HG02840 (cell line): ENCODE results near the gene SGMS2.

Source experiments
- ATAC-seq: cut with Tn5 transposase; IDR thresholded peaks from one replicate; pipeline ENCODE4 v1.9.1; 2021; ENCODE audit warnings: mild to moderate bottlenecking, moderate library complexity, moderate number of reproducible peaks; ENCODE audit not compliant: unreplicated experiment, low FRiP score

Gene SGMS2

DNA sequence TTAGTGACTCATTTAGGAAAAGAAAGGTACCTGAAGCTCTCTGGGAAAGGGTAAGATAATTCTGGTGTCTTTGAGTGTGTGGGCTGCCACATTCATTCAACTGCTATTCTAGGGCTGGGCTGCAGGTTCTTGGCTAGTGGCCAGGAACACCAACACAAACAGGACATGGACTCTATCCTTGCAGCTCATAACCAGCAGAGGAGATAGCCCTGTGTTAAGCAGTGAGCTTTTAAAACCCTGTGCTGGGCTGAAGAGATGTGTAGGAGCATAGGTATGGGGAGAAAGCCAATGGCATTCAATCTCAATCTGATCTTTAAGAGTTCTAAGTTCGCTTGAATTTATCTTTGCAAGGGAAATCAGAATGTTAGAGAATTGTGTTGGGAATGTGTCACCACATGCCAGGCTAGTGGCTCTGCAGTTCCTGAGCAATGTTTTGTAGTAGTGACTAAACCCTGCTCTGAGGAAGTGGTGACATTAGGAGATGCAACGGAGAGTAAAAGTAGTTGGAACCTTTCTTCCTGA lies 39.2 kb downstream of the SGMS2 start:
- ATAC-seq, result no peak

DNA sequence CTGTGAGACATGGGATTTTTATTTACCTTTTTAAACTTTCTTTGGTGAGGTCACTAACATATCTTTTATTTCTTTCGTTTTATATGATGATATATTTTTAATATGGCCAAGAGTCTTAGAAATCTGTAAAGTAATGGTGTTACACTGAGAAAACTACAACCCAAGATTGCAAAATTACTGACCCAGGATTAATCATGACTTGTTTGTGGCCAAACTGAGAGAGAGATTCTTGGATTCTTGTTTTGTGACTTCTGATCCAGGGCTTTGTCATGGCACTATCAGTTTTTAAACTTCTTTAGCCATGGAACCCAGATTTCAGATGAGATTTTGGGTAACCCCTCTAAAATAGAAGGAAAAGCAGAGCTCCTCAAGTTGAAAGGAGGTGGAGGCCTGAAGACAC lies 42.0 kb downstream of the SGMS2 start:
- ATAC-seq, result no peak

DNA sequence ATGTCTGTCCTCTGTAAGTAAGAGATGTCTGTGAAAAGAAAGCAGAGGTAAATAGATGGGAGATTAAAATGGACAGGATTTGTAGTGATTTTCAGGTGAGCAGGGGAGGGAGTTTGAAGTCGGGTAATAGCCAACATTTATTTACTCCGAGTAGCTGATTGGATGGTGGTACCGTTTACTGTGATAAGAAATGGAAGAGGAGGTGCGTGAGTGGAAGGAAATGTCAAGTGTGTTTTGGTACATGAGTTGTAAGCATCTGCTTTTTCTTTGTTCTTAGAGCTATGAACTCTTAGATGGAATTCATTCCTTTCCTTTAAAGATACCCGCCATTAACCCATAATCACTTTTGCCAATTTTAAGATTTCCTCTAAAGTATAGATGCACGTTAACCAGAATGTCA lies 45.5 kb downstream of the SGMS2 start:
- no peak for ATAC-seq

DNA sequence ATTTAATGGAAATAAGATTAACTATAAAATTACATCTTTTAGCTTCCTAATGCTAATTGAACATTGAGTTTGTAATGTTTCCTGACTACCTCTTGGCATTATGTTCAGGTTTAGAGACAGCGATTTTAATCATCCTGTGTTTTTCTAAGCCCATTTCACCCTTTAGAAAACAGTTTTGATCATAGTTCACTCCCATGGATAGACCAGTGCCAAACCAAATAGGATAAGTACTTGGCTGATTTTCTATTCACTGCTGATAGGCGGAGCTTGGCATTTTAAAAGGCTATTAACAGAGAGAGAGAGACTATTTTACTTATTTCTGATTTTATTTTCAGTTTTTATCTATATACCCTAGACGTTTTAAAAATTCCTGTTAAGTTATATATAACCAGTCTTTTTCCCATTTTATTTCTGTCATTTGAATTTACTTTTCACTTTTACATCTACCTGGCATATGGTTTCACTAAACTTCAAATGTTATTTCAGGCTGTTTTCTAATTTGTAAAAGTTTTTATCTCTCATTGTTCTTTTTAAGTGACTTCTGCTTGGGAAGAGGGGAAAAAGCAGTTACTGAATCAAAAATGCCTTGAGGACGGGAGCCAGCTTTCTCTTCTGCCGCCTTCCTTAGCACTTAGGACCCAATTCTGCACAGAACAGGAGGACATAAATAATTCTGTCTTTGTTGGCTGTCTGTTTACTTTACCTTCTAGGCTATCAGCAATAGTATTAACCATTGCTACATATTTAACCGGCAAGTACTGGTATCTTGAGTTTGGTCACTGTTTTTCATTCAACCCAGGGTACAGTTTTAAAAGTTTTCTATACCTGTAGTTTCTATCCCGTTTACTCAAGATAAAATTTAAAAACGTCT lies 46.4 kb downstream of the SGMS2 start:
- no peak for ATAC-seq

DNA sequence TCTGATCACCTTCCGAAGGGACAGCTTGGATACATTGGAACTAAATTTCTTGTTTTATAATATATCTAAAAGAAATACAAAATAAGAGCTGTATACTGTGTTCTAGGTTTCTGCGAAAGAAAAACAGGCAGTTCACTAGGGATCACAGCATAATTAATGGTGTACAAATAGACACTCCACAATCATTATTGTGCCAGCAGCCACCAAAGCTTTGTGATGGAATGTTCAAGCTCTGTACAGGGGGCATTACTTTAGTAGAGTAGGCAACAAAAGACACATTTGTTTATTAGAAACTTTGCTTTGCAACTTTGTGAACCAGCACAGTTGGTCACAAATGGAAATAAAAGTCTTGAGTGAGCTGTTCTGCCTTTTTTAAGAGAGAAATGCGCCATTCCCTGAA lies 49.3 kb downstream of the SGMS2 start:
- no peak for ATAC-seq

DNA sequence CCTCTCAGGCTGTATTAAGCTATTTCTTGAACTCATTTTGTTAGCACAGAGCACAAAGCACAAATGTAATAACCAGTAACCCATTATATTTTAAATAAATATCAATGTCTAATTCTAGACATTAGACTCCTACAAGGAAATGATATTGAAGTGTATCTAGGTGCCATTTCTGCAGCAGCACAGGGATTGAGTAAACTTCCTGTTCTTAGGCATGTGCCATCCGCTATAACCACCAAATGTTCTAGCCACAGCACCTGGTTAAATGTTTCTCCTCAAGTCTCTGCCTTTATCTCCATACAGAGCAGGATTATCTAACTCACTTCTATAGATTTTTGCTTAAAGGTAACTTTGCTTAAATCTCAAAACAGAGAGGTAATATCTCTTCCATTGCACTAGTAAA lies 51.4 kb downstream of the SGMS2 start:
- ATAC-seq, result no peak

DNA sequence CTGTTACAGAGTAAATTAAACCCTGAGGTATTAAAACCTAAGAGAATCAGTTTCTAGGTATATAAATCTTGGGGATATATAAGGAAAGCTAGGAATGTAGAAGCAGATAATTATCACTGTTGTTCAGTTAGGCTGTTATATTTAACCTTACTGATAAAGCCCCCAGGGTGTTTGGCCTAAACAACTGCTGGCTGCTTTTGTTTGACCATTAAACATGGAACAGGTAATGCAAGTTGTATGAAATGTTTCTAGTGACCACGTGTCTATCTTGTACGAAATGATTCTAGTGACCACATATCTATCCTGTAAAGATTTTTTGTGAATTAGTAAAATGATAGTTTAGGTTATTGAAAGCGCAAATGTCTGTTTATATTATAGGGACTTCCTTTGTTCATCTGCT lies 52.6 kb downstream of the SGMS2 start:
- no peak for ATAC-seq

DNA sequence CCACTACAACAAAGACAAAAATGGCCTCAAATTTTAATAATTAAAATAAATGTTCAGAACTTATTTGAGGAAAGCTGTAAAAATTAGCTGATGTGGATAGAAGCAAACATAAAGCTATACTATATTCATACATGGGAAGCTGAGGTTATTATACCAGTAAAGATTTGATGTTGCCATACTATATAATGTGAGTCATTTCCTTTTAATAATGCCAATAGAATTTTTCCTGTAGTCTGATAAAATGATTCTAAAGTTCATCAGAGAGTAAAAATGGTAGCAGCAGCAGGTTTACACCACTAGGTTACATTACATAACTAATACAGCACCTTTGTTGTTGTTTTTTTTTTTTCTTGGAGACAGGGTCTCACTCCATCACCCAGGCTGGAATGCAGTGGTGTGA lies 61.1 kb downstream of the SGMS2 start:
- ATAC-seq, result no peak

DNA sequence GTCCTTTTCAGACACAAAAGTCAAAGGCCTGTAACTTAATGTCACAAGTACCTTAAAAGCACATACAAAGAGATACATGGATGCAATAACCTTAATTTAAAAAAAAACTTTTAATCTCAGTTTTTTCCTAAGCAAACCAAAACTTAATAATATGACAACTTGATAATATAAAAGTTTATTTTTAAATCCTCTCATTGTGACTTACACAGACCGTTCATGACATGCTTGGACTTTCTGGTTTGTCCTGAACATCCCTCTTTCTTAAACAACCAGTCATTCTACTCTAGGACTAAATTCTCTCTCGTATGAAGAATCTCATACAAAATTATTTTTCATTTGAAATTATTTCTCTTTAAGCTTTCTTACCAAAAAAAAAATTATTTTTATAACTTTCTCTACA lies 63.5 kb downstream of the SGMS2 start:
- ATAC-seq, result no peak

DNA sequence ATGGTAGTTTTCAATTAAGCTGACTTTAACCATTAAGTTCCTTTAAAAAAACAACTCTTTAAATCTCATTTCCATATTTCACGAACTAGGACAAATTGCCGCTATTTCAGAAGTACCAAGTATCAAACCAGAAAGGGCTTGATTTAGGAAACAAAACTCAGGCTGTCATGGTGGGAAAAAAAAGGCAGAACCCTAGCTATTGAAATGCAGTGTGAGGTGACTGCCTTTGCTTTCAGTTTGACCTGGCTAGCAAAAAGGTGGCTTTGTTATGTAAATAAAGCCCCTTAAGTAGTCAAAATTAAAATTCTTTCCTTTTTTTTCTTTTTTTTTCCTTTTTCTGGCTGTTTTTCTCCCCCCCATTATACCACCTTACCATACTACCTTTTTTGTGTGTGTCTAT lies 66.0 kb downstream of the SGMS2 start:
- ATAC-seq, result no peak

DNA sequence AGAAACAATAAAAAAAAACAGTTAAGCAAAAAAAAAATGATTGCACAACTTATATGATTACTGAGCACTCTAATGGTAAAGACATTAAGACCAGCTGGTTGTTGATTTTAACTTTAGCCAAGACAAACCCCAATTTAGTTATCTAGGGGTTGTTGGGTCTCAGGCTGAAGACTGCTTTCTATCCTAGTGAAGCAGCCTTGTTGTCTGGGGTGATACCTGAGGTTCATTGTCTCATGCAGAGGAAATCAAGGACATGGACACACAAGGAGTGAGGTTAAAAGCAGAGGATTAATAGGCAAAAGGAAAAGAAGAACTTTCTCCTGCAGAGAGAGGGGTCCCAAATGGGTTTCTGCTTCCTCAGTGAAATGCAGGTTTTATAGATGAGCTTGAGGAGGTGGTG lies 66.6 kb downstream of the SGMS2 start:
- ATAC-seq, result no peak

DNA sequence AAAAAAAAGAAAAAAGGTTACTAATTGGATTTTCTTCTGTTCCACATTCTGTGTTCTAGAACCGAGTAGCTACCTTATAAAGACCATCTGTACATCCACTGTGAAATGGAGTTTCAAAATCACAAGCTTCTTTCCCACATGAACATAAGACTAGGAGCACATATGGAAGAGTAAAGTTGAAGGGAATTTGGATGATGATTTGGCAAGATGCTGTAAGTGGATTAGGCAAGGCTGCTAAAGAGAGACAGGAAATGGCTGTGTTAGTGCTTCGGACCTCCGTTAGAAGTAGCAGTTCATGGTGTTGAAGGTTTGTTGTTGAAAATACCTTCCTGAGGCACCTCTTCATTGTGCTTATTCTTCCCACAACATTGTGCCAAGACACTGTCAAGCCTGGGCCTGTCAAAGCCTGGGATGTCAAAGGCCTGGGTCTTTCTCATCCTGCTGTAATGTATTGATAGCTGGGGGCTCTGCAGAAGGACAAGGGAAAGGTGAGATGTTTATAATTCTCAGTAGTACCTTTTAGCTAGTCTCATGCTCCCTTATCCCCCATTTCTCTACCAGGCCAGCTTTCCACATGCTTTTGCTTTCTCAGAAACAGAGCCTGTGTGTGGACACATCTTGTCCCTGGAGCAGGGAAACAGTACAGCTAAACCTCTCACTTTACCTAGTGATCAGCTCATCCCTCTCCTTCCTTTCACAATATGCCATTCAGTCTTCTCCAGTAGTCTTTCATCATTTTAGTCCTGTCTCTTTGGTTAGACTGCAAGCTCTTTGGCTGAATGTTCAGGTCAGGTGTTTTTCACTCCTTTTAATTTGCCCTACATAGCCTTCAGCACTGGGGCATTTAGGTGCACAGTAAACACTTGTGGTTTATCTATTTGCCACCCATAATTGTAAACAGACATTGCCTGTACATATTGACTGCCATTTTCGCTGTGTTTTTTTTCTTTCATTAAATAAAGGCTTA lies 68.7 kb downstream of the SGMS2 start:
- no peak for ATAC-seq

DNA sequence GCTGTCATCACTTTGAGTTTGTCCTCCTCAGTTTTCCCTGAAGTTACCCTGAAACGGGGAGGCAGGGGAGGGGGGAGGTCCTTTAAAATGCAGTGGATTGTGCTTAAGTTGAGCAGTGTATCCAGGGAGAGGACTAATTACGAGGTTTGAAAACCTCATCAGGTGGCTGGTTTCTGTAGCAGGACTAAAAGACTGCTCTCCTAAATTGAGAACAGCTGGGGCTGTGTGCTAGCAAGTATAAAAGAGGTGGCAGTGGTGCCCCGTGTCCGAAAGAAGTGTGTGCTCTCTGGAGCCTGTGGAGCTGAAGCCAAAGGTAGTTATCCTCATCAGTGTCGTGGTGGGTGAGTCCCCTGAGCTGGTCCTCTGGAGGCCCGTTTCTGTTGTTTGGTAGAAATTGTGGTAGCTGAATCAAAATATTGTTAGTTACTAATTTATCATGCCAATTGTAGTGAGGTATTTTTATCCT lies 69.4 kb downstream of the SGMS2 start:
- no peak for ATAC-seq

DNA sequence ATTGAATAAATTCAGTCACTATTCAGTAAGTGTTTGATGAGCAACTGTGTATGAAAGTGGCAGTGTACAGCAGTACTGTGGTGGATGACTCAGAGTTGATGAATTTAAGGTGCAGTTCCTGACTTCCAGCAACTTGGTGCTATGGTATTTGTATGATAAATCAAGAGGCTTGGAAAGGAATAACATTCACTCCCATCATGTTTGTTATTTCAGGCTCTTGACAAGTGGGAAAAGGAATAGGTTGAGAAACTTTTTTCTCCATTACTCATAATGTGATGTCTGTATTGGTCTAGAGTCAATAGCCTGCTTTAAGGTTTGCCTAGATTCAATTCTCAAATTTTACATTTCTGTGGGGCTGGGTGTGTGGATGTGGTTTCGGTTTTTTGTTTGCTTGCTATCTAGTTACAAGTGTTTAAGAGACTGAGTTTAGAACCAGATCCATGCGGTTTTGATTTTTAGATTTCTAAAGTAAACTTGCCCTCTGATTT lies 71.5 kb downstream of the SGMS2 start:
- ATAC-seq, result no peak

DNA sequence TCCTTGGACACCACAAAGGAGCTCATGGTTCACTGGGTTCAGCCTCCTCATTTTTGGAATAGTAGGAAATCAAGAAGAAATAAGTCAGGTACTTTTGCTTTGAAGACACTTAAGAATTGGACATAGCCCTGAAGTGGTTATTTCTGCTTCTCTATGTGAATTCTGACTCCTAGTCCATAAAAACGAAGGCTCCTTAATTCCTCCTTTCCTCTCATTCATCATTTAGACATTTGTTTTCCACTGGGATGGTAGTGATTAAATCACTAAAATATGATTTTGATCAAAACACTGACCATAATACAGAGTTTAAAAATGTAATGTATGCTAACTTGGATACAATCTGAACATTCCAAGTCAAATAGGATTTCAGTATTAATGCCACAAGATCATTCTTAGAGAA lies 71.9 kb downstream of the SGMS2 start:
- no peak for ATAC-seq

DNA sequence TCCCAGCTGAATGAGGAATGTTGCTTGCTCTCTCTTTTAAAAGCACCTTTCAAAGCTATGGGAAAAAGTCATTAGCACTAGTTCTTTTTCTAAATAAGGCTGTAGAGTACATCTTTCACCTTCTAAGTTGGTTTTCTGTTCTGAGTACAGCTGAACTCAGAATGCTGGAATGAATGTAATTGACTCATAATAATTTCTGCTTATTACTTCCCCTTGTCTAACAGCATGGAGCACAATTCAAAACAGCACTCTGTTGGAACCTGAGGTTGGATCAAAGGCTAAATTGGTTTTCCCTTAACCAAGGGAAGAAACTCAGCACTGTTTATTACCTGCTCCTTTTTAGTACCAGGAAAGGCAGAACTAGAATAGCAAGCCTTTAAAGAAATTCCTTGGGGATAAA lies 73.1 kb downstream of the SGMS2 start:
- ATAC-seq, result no peak

DNA sequence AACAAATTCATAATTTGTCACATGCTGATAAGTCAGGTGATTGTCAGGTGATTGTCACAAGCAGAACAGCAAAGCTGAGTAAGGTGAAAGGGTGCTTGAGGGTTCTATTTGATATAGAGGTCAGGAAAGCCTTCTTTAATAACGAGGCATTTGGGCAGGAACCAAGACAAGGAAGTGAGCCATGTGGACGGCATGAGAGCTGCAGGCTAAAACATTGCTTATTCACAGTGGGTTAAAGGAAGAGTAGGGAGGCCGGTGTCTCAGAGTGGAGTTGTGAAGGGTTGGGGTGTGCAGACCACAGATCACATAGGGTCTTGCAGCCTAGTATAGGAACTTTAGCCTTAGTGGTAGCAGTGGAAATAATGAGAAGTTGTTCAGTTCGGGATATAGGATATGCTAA lies 75.3 kb downstream of the SGMS2 start:
- no peak for ATAC-seq

DNA sequence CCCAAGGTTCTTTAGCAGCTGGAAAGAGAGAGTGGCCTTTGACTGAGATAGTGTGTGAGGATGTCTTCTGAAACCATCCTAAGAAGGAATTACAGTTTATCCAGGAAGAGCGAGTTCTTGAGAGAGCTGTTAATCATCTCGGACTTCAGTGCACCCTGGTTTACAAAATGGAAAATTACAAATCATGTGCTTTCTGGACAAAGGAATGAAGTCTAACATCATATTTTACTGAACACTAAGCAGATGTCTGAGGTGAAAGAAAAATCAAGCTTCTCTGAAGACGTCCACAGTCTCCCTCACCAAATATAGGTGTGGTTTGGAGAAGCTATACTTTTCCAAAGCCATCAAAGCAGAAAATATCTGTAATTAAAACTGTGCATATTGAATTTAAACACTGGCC lies 75.8 kb downstream of the SGMS2 start:
- no peak for ATAC-seq

DNA sequence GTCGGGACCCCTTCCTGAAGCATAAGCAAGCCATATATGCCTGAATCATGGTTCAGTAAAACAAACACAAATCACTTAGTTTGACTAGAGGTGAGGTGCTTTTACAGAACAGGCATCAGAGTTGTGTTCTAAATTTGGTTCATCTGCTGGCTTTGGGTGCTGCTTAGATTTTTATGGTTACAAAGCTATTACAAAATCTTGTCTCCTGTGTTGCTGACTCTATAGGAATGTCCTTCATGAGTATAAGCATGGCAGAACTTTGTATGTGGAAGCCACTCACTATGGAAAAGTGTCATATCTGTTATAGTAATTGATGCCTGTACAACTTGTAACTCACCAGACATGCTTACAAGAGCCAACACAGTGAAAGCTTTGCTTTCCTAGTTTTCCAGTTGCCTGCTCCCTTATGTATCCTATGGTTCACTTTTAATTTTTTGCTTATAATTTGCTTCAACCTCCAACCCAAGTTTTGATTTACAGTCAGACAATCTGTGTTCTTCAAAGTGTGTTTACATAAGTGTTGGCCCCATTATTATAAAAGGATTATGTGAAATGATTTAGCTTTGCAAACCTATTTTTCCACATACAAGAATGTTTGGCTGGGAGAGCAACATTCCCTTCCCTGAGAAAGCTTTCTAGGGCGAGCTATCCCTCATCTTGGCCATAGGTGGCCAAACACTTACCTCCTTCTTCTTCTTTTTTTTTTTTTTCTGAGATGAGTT lies 76.6 kb downstream of the SGMS2 start:
- no peak for ATAC-seq

DNA sequence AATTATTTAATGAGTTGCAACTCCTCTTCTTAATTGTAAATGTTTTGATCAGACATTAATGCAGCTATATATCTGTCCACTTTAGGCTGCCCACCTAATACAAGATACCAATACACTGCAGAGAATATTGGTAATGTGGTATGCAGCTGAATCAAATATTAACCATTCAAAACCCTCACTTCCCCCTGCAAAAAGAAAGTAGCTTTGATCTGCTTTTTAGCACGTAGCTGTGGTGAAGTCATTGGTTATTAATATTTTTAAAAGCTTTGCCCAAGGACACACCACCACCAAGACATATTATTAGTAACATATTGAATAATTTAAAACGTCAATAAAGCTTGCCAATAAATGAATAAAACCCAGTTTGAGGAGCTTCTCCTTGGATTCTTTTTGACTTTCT lies 78.0 kb downstream of the SGMS2 start:
- ATAC-seq, result no peak
